ENCODE measurements around the gene DPF1.

The DPF1 gene

GRCh38 chr19:38190793-38191192 lies 33.2 kb downstream of the DPF1 start:
- Histone ChIP-seq H3K27ac (no peak overlapping the region), H3K27me3 (no peaks in the 10 kb centered on the region), H3K4me3 (no peak overlapping the region), H3K36me3 (peaks cover 0 to 42% (median 20%) of the 10 kb centered on the region in 3 donors), H3K4me1 (no peaks in the 10 kb centered on the region), H3K9me3 (no peaks in the 10 kb centered on the region)
- no peak for TF ChIP-seq CTCF (IDR thresholded peaks at IDR 0.05)
- intact Hi-C loops (cut with DNase I; ENCODE audit: low total_unique reads), result no loop called here
- DNase-seq, result no peak

GRCh38 chr19:38190061-38190460 lies 34.0 kb downstream of the DPF1 start:
- H3K36me3 ChIP-seq, result peaks cover 0 to 45% (median 14%) of the 10 kb centered on the region in 3 donors
- no peak overlapping the region for H3K27ac ChIP-seq
- no peak for DNase-seq
- H3K4me3 ChIP-seq, result no peak overlapping the region
- TF ChIP-seq CTCF (IDR thresholded peaks at IDR 0.05), result no peak
- intact Hi-C loops (cut with DNase I; ENCODE audit: low total_unique reads), result no loop called here
- H3K4me1 ChIP-seq, result no peaks in the 10 kb centered on the region
- no peaks in the 10 kb centered on the region for H3K9me3 ChIP-seq
- no peaks in the 10 kb centered on the region for H3K27me3 ChIP-seq

GRCh38 chr19:38185562-38185961 lies 38.5 kb downstream of the DPF1 start:
- intact Hi-C loops (cut with DNase I; ENCODE audit: low total_unique reads), result no loop called here

GRCh38 chr19:38184815-38185214 lies 39.2 kb downstream of the DPF1 start:
- intact Hi-C loops (cut with DNase I; ENCODE audit: low total_unique reads), result no loop called here
- no peaks in the 10 kb centered on the region for H3K27me3 ChIP-seq
- peaks cover 0 to 8% (median 4%) of the 10 kb centered on the region in 3 donors for H3K9me3 ChIP-seq
- DNase-seq, result no peak
- H3K27ac ChIP-seq, result no peak overlapping the region
- H3K36me3 ChIP-seq, result peaks cover 10 to 43% (median 15%) of the 10 kb centered on the region in 3 donors
- no peak for TF ChIP-seq CTCF (IDR thresholded peaks at IDR 0.05)
- no peak overlapping the region for H3K4me3 ChIP-seq
- peaks cover 0 to 4% (median 0%) of the 10 kb centered on the region in 4 donors for H3K4me1 ChIP-seq

More at GRCh38 chr19:38185562-38185961, 38.5 kb downstream of the DPF1 start:
- H3K4me3 ChIP-seq, result no peak overlapping the region
- peaks cover 3 to 40% (median 13%) of the 10 kb centered on the region in 3 donors for H3K36me3 ChIP-seq
- H3K27me3 ChIP-seq, result no peaks in the 10 kb centered on the region
- DNase-seq, result no peak
- peaks cover 0 to under 1% (median 0%) of the 10 kb centered on the region in 3 donors for H3K9me3 ChIP-seq
- peaks cover 0 to 4% (median 0%) of the 10 kb centered on the region in 4 donors for H3K4me1 ChIP-seq
- H3K27ac ChIP-seq, result no peak overlapping the region
- TF ChIP-seq CTCF (IDR thresholded peaks at IDR 0.05), result no peak

- no peak for DNase-seq
- no peak for TF ChIP-seq CTCF (IDR thresholded peaks at IDR 0.05)
- intact Hi-C loops (cut with DNase I; ENCODE audit: low total_unique reads), result no loop called here
- Histone ChIP-seq H3K9me3 (peaks cover 0 to 21% (median 5%) of the 10 kb centered on the region in 3 donors), H3K27me3 (no peaks in the 10 kb centered on the region), H3K4me3 (peak overlapping the region; percentile 13 to 30), H3K27ac (no peak overlapping the region), H3K36me3 (peaks cover 14 to 42% (median 22%) of the 10 kb centered on the region in 3 donors), H3K4me1 (peaks cover 0 to 4% (median 0%) of the 10 kb centered on the region in 4 donors)
Observed at GRCh38 chr19:38183251-38183897, 40.6 kb downstream of the DPF1 start.
